Activated CD8-positive, alpha-beta memory T cell treated with anti-CD3 and anti-CD28 coated beads, Interleukin-2, amount 50 U/mL, for 4 hours (primary cell): Measurements from ENCODE around the gene STUB1.

ENCODE experiments used
- DNase-seq: peaks from one replicate; pipeline ENCODE4 v3.0.0-alpha.2; 2020

The STUB1 gene

DNA sequence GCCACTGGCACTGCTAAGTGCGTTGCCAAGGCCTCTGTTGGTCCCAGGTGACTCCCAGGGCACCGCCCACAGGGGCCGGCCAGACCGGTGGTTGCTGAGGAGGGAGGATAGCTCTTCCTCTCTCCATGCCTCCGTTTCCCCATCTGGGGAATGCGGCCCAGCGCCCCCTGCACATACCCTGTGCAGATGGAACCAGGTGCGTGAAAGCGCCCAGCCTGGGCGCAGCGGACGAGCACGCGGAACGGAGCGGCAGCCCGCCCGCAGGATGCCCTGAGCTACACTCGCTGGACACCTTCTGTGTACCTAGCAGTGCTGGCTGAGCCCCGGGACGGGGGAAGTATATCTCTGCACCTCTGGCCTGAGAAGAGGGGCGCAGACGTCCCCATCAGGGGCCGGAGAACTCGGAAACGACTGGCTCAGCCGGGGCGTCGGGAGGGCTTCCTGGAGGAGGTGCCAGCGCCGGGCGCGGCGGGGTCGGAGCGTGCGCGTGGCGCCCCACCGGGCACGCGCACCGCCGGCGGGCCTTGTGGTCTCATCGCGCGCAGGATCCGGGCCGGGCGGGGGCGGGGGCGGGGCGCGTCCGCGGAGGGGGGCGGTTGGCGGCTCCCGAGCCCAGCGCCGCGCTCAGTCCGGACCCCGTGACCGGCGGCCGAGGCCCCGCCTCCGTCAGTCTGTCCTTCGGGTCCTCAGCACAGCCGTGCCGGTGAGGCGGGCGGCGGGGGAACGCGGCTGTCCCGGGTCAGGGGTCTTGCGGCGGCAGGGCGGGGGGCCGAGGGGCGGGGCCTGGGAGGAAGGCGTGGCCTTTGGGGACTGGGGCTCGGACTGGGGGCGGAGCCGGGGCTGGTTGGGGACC lies 46.5 kb downstream of the STUB1 start, which contains the start of the genes CCDC78 and HAGHL:
CCDC78 (minus strand) TSS at position 6 of the 853 bp plus-strand sequence. CDS start 76 bp downstream, outside the sequence.
HAGHL (plus strand) TSS at position 669 of the 853 bp plus-strand sequence. CDS start 404 bp downstream, outside the sequence.
- peak; percentile 71 for DNase-seq

DNA sequence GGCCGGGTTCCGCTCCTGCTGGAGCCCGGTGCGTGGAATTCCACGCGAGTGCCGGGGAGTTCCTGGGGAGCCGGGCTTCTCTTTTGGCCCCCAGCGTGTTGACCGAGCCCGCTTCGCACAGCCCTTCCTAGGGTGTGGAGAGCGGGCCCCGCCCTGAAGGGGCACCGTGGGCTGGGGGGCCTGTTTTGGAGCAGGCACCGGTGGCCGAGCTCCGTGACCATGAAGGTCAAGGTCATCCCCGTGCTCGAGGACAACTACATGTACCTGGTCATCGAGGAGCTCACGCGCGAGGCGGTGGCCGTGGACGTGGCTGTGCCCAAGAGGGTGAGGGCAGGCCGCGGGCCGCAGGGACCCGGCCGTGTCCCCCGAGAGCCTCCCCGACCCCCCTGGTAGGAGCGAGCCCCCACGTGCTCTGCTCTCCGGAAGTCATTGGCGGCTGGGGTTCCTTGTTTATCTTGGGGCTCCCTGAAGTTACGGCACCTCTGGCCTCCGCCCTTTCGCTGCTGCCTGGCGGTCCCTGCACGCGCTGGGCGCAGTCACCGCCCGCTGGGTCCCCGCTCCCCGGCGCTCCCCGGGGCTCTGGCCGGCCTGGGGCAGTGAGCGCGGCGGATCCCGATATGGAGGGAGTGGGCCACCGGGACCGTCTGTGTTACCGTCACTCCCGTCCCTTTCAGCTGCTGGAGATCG lies 47.2 kb downstream of the STUB1 start:
- DNase-seq: no peak

DNA sequence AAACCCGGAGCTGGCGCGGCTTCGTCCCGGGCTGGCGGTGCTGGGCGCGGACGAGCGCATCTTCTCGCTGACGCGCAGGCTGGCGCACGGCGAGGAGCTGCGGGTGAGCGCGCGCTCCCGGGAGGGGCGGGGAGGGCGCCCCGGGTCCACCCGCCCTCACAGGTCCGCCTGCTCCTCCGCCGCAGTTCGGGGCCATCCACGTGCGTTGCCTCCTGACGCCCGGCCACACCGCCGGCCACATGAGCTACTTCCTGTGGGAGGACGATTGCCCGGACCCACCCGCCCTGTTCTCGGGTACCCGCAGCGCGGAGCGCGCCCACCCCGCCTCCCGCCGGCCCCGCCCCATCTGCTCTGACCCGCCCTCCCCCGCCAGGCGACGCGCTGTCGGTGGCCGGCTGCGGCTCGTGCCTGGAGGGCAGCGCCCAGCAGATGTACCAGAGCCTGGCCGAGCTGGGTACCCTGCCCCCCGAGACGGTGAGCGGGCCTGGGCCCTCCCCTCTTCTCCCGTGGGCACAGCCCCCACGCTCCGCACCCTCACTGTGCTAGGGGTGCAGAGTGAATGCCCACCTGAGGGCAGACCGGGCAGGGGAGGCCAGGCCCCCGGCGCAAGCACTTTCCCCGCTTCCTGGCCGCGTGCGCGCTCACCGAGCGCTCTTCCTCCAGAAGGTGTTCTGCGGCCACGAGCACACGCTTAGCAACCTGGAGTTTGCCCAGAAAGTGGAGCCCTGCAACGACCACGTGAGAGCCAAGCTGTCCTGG lies 48.1 kb downstream of the STUB1 start:
- peak; percentile 63 for DNase-seq

DNA sequence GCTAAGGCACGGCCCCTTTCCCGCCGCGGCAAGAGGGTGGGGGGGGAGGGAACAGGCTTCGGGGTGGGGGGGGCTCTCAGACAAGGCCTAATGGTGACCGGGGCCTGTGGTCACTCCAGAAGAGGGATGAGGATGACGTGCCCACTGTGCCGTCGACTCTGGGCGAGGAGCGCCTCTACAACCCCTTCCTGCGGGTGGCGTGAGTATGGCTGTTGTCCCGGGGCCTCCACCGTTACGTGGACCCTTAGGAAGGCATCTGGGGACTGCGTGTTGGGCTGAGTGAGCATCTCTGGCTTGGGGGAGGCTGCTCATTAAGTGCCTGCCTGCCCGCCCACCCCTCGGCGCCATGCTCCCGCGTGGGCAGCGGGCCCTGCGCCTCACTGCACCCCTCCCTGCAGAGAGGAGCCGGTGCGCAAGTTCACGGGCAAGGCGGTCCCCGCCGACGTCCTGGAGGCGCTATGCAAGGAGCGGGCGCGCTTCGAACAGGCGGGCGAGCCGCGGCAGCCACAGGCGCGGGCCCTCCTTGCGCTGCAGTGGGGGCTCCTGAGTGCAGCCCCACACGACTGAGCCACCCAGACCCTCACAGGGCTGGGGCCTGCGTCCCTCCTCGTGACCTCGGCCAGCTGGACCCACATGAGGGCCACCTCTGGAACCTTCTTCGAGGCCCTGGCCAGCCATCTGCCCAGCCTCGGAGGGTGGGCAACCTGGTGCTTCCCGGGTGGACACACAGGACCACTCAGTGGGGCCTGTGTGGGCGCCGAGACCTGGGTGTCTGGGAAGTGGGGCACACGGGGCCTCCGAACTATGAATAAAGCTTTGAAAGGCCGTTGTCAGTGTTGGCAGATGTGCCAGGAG lies 48.9 kb downstream of the STUB1 start:
- no peak for DNase-seq

DNA sequence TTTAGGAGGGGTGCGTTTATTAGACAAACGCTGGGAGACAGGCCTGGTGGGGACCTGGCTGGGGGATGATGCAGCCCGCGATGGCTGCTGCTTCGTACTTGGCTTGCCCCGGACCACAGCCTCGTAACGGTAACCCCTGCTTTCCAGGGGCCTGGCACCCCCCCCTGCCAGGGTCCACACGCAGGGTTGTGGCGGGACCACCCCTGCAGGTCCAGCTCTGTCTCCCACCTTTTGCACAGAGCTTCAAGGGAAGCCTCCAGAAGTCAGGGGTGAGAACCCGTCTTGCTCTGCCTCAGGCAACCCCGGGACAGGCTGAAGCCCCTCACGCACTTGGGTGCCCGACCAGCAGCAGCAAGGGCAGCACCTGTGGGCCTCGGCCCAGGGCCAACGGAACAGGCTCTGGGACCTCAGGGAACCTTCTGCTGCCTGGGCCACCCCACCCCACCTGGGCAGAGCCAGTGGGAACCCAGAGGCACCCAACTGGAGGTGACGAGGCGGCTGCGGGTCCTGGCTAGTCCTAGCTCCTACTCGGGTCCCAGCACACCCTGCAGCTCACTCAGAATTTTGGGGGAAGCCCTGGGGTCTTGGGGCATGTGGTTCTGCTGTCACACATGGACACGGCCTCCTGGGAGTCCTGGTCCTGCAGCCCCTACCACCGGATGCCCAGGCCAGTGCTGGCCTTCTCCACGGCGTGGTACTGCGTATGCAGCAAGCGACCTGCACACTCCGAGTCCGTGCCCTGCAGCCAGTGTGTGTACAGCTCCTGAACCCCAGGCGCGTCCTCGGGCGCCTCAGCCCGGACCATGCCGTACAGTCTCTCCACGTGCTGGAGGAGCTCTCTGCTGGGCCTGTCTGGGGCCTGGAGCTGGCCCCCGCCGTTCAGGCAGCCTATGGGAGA lies 49.8 kb downstream of the STUB1 start:
- no peak for DNase-seq

DNA sequence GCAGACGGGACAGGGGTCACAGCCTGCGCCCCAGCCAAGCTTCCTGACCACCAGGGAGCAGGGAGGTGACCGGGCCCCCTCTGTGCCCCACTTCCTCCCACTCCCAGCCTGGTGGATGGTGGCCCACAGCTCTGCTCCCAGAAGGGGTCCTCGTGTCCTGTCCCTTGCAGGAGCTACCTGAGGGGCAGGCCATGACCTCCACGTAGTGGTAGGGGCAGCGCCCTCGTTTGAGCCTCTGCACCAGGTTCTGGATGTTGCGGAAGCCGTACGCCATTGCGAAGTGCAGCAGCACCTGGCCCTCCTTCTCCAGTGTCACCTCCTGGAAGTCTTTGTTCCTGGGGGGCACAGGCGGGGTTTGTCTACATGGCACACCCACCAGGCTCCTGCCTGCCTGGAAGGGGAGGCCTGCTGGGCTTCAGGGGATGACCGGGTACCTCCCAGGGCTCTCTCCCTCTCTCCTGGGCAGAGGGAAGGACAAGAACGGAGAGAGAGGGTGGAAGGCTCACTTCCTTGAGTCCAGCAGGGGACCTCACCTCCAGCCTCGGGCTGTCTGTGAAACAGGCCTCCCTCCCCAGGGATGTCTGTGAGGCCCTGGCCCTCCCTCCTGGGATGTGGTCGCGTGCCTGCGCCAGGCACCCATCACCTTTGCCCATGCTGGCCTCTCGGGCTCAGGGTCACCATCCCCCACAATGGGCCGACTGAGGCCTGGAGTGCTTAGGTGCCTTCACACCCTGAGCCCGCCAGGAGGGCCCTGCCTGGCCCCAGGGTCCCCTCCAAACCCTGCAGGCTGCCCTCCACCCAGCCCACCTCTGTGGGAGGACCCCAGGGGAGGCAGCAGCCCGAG lies 50.7 kb downstream of the STUB1 start:
- no peak for DNase-seq

DNA sequence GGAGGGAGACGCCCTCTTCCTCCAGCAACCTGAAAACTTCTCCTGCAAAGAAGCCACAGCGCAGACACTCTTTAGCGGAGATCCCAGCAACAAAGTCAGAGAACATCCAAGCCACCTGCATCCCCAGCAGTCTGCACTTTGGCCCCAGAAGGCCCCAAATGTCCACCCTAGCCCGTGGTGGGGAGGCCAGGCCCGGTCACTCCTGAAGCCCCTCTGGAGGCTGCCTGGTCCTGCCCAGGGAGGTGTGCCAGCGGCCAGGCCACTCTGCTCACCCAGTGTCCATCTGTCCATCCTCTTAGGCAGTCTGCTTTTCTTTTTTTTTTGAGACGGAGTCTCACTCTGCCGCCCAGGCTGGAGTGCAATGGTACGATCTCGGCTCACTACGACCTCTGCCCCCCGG lies 52.1 kb downstream of the STUB1 start:
- DNase-seq: no peak
